Colonic mucosa (tissue), 4 donors: ENCODE results near the gene KCNG4. TPM values are rescaled to one million over a fixed set of nuclear protein-coding genes. Genes with fewer than 3 reads are reported as not detected.

Experiments
- DNase-seq: peaks from one replicate; pipeline ENCODE4 v3.0.0-alpha.2; 2020
- H3K27ac ChIP-seq: fragments of 200-600 bp; one replicate; pipeline ENCODE4 v1.8.0; 2021
- H3K27me3 ChIP-seq: fragments of 200-600 bp; one replicate; pipeline ENCODE4 v1.8.0; 2021
- H3K36me3 ChIP-seq: fragments of 200-600 bp; one replicate; pipeline ENCODE4 v1.8.0; 2021
- H3K4me1 ChIP-seq: fragments of 200-600 bp; one replicate; pipeline ENCODE4 v1.8.0; 2021; ENCODE audit warnings: mild to moderate bottlenecking
- H3K4me3 ChIP-seq: fragments of 200-600 bp; one replicate; pipeline ENCODE4 v1.8.0; 2021
- H3K9ac ChIP-seq, 2 donors: one replicate each; pipeline ENCODE4 v1.7.0; 2013; ENCODE audit warnings: control low read depth in 2 of 2, low read depth in 2 of 2, low read length in 2 of 2
- H3K9me3 ChIP-seq: fragments of 200-600 bp; one replicate; pipeline ENCODE4 v1.8.0; 2021
- intact Hi-C: fragments of 100-400 bp; cut with DNase I; formaldehyde crosslinking; loops from one replicate; pipeline ENCODE4 v1.14.1; 2022
- total RNA-seq, 2 donors: library from RNA; stranded (reverse); fragmentation: NEBNext Ultra II Directional in 1 of 2; extraction: Animal tissue kit (Norgen Biotek cat#: 25700) in 1 of 2; gene quantifications; one replicate each; pipeline ENCODE4 v1.2.1, GENCODE V29; 2021
- TF ChIP-seq, protein P1 (sequence below): fragments of 200-600 bp; IDR thresholded peaks from one replicate; pipeline ENCODE4 v1.8.0; 2022; ENCODE audit warnings: antibody characterized with exemption, mild to moderate bottlenecking
- donor health status: healthy.
- donor health status: DM: no; HTN: no; CAD: no.
- donor health status: DM: no; HTN: no; CAD: no.

The KCNG4 gene
- total RNA-seq, 2 donors from 2014 or later = not detected

DNA sequence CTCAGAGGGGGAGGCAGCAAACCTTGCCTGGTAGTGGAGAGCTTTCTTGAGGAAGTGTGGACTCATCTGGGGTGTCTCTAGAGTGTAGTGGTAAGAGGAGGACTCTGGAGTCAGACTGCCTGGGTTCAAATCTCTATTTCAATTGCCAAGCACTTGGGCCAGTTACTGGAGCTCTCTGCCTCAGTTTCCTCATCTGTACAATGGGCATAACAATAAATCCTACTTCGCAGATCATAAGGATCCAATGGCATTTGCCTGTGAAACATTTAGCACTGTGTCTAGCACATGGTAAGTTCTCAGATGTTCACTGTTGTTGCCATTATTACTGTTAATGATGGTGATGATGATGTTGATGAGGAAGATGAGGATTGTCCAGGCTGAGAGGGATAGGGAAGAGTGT lies 31.2 kb upstream of the KCNG4 start:
- Histone ChIP-seq H3K4me1 (no peaks in the 10 kb centered on the region), H3K9me3 (no peaks in the 10 kb centered on the region), H3K36me3 (no peaks in the 10 kb centered on the region), H3K27ac (no peak overlapping the region), H3K27me3 (no peaks in the 10 kb centered on the region), H3K4me3 (no peak overlapping the region), H3K9ac (no peak overlapping the region)
- intact Hi-C loops = no loop called here
- DNase-seq = no peak
- TF ChIP-seq, protein P1, sequence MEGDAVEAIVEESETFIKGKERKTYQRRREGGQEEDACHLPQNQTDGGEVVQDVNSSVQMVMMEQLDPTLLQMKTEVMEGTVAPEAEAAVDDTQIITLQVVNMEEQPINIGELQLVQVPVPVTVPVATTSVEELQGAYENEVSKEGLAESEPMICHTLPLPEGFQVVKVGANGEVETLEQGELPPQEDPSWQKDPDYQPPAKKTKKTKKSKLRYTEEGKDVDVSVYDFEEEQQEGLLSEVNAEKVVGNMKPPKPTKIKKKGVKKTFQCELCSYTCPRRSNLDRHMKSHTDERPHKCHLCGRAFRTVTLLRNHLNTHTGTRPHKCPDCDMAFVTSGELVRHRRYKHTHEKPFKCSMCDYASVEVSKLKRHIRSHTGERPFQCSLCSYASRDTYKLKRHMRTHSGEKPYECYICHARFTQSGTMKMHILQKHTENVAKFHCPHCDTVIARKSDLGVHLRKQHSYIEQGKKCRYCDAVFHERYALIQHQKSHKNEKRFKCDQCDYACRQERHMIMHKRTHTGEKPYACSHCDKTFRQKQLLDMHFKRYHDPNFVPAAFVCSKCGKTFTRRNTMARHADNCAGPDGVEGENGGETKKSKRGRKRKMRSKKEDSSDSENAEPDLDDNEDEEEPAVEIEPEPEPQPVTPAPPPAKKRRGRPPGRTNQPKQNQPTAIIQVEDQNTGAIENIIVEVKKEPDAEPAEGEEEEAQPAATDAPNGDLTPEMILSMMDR = no peak

DNA sequence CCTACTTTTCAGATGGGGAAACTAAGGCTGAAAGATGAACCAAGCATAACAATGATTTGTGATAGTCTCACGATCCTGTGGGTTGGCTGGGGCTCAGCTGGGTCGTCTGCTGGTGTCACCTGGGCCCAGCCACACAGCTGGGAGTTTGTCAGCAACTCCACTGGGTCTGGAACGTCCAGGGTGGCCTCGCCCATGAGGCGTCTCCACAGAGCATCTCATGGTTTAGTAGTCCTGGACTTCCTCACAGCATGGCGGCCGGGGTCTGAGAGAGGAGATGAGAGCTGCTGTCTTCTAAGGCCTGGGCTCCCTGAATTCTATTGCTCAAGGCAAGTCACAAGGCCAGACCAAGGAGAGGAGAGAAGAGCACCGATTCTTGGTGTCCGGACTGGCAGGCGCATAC lies 30.7 kb upstream of the KCNG4 start:
- no peaks in the 10 kb centered on the region for H3K27me3 ChIP-seq
- H3K36me3 ChIP-seq = no peaks in the 10 kb centered on the region
- TF ChIP-seq, protein P1 = no peak
- H3K27ac ChIP-seq = no peak overlapping the region
- intact Hi-C loops = no loop called here
- no peaks in the 10 kb centered on the region for H3K4me1 ChIP-seq
- H3K9ac ChIP-seq = no peak overlapping the region
- DNase-seq = no peak
- no peak overlapping the region for H3K4me3 ChIP-seq
- no peaks in the 10 kb centered on the region for H3K9me3 ChIP-seq

DNA sequence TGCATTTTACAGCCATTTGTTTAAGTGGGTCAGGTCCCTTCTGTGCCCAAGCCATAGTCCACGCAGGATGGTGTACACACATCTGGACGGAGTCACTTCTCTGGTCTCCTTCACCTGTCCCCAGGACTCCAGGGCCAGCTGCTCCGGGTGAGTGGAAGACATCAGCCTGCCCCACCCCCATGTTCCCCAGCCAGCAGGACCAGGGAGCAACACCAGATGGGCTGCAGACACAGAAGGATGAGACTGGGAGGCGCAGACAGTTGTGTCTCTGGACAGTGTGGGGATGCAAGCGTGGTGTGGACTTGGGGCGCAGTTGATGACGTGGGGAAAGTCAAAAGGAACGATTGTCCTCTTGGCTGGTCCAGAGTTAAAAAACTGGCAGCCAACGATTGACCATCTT lies 30.3 kb upstream of the KCNG4 start:
- no peak for DNase-seq
- H3K27ac ChIP-seq = no peak overlapping the region
- H3K4me1 ChIP-seq = no peaks in the 10 kb centered on the region
- TF ChIP-seq, protein P1 = no peak
- no peak overlapping the region for H3K9ac ChIP-seq
- intact Hi-C loops = no loop called here
- no peaks in the 10 kb centered on the region for H3K27me3 ChIP-seq
- no peaks in the 10 kb centered on the region for H3K9me3 ChIP-seq
- H3K36me3 ChIP-seq = no peaks in the 10 kb centered on the region
- no peak overlapping the region for H3K4me3 ChIP-seq

DNA sequence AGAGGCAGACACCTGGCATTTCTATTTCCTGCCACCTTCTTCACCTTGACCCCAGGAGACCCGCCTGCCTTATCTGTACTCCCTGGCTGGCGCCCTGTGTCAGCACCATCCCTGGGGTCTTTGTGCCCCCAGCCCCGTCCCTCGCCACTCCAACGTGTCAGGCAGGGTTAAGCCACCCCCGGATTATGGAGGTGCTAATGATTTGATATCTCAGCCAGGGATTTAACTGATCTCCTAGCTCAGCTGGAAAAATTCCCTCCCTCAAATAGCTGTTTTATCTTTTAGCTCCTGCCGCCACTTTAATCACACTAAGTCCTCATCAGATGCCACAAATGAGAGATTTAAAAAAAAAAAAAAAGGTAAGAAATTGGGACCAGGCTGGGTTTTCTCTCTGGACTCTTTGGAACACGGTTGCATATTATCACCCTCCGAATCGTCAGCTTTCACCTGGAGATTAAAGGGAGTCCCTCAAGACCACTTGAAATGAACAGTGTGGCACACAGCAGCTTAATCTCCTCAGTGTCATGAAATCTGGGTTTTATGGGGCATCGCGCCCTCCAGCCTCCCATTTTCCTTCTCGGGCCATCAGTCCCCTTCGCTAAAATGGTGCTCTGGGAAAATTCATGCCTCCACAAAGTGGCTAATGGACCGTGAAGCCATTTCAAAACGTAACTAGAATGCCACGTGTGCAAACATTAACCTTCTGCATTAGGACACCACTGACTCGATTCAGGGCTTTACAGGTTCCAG lies 28.7 kb upstream of the KCNG4 start:
- no peaks in the 10 kb centered on the region for H3K36me3 ChIP-seq
- H3K9ac ChIP-seq = no peak overlapping the region
- H3K9me3 ChIP-seq = no peaks in the 10 kb centered on the region
- no peak overlapping the region for H3K4me3 ChIP-seq
- no peaks in the 10 kb centered on the region for H3K27me3 ChIP-seq
- no peak for DNase-seq
- intact Hi-C loops = no loop called here
- H3K4me1 ChIP-seq = no peaks in the 10 kb centered on the region
- TF ChIP-seq, protein P1 = no peak
- H3K27ac ChIP-seq = no peak overlapping the region

DNA sequence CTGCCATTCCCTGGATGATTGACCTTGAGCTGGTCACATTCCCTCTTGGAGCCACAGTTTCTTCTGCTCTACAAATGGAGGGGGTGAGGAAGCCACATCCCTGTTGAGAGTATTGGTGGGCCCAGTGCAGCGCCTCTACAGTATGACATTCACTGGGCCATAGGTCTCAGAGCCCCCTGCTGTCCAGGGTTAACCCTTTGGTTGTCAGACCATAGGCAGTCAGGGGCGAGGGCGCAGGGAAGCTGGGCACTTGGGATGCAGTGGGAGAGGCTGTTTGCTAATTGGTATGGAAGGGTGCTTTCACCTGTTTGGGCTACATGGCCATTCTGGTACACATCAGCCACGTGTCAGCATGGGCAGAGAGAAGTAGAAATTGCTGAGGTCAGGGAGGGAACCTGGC lies 27.6 kb upstream of the KCNG4 start:
- Histone ChIP-seq H3K27me3 (no peaks in the 10 kb centered on the region), H3K9ac (no peak overlapping the region), H3K4me3 (no peak overlapping the region), H3K9me3 (no peaks in the 10 kb centered on the region), H3K27ac (no peak overlapping the region), H3K4me1 (no peaks in the 10 kb centered on the region), H3K36me3 (no peaks in the 10 kb centered on the region)
- DNase-seq = no peak
- intact Hi-C loops = no loop called here
- TF ChIP-seq, protein P1 = no peak
